Urinary bladder (tissue), 4 donors: Measurements from ENCODE around the gene PLXNA1. TPM values are rescaled to one million over a fixed set of nuclear protein-coding genes. Genes with fewer than 3 reads are reported as not detected.

Source experiments
- DNase-seq: peaks from one replicate; pipeline ENCODE4 v3.0.0-alpha.2; 2015; ENCODE audit errors: extremely low spot score
- H3K27ac ChIP-seq: one replicate; pipeline ENCODE4 v1.5.1; 2013; ENCODE audit warnings: low read depth, mild to moderate bottlenecking, moderate library complexity
- H3K36me3 ChIP-seq: one replicate; pipeline ENCODE4 v1.6.1; 2013; ENCODE audit warnings: mild to moderate bottlenecking, moderate library complexity; ENCODE audit not compliant: insufficient read depth
- H3K4me1 ChIP-seq: one replicate; pipeline ENCODE4 v1.6.1; 2013; ENCODE audit warnings: mild to moderate bottlenecking, moderate library complexity; ENCODE audit not compliant: insufficient read depth
- H3K4me3 ChIP-seq: one replicate; pipeline ENCODE4 v1.5.1; 2013; ENCODE audit warnings: low read depth, low read length
- WGBS: extraction: QIAGEN DNeasy Blood & Tissue Kit; methylation state at CpG from one replicate; pipeline ENCODE4 v1.1.7; 2013; 5-methylcytosine and 5-hydroxymethylcytosine counted together
- polyA plus RNA-seq: library from polyadenylated mRNA; stranded (reverse); fragments of 200-250 nt; gene quantifications from one replicate; pipeline ENCODE4 v1.2.3, GENCODE V29; 2013
- total RNA-seq: library from RNA; depleted of rRNA; stranded (reverse); fragments of >200 nt; gene quantifications from one replicate; pipeline ENCODE4 v1.2.3, GENCODE V29; 2014
- donor health status: healthy with polysubstance abuse.
- donor health status: healthy.

The PLXNA1 gene
- total and polyA plus RNA-seq, 2 donors = 15.9 to 25.8 TPM

GRCh38 chr3:126967386-126967785 lies 15.5 kb upstream of the PLXNA1 start:
- H3K4me1 ChIP-seq = no peaks in the 10 kb centered on the region
- no peak overlapping the region for H3K27ac ChIP-seq
- WGBS = 84% methylated on average over 10 of the region's 10 CpGs
- H3K4me3 ChIP-seq = no peak overlapping the region
- H3K36me3 ChIP-seq = no peaks in the 10 kb centered on the region
- no peak for DNase-seq

GRCh38 chr3:126968391-126969390 lies 14.2 kb upstream of the PLXNA1 start:
- no peak for DNase-seq
- WGBS = 72% methylated on average over 20 of the region's 20 CpGs
- no peak overlapping the region for H3K27ac ChIP-seq
- no peak overlapping the region for H3K4me3 ChIP-seq
- H3K4me1 ChIP-seq = no peaks in the 10 kb centered on the region
- H3K36me3 ChIP-seq = no peaks in the 10 kb centered on the region

- 52% methylated on average over 7 of the region's 7 CpGs for WGBS
- no peaks in the 10 kb centered on the region for H3K36me3 ChIP-seq
- no peak for DNase-seq
- no peak overlapping the region for H3K4me3 ChIP-seq
- H3K27ac ChIP-seq = no peak overlapping the region
- no peaks in the 10 kb centered on the region for H3K4me1 ChIP-seq
These were observed 13.3 kb upstream of the PLXNA1 start for GRCh38 chr3:126969586-126969985.

GRCh38 chr3:126970101-126970500 lies 12.8 kb upstream of the PLXNA1 start:
- 74% methylated on average over 5 of the region's 5 CpGs for WGBS
- Histone ChIP-seq H3K4me3 (no peak overlapping the region), H3K27ac (no peak overlapping the region)

GRCh38 chr3:126970921-126971320 lies 12.0 kb upstream of the PLXNA1 start:
- 88% methylated on average over 5 of the region's 5 CpGs for WGBS
- H3K36me3 ChIP-seq = no peaks in the 10 kb centered on the region
- no peak overlapping the region for H3K4me3 ChIP-seq
- H3K27ac ChIP-seq = no peak overlapping the region
- no peaks in the 10 kb centered on the region for H3K4me1 ChIP-seq
- no peak for DNase-seq

More at GRCh38 chr3:126970101-126970500, 12.8 kb upstream of the PLXNA1 start:
- Histone ChIP-seq H3K4me1 (no peaks in the 10 kb centered on the region), H3K36me3 (no peaks in the 10 kb centered on the region)
- no peak for DNase-seq

- Histone ChIP-seq H3K4me3 (no peak overlapping the region), H3K4me1 (no peaks in the 10 kb centered on the region), H3K27ac (no peak overlapping the region), H3K36me3 (no peaks in the 10 kb centered on the region)
- no peak for DNase-seq
- 40% methylated on average over 13 of the region's 13 CpGs for WGBS
These were observed 11.0 kb upstream of the PLXNA1 start for GRCh38 chr3:126971891-126972351.

GRCh38 chr3:126972866-126973265 lies 10.0 kb upstream of the PLXNA1 start:
- Histone ChIP-seq H3K36me3 (no peaks in the 10 kb centered on the region), H3K27ac (no peak overlapping the region), H3K4me1 (no peaks in the 10 kb centered on the region), H3K4me3 (no peak overlapping the region)
- DNase-seq = no peak
- 85% methylated on average over 5 of the region's 5 CpGs for WGBS

GRCh38 chr3:126973814-126974213 lies 9.1 kb upstream of the PLXNA1 start:
- Histone ChIP-seq H3K4me3 (no peak overlapping the region), H3K27ac (no peak overlapping the region), H3K36me3 (no peaks in the 10 kb centered on the region), H3K4me1 (no peaks in the 10 kb centered on the region)
- WGBS = 92% methylated on average over 1 of the region's 1 CpG
- DNase-seq = no peak

- WGBS = 76% methylated on average over 3 of the region's 3 CpGs
- Histone ChIP-seq H3K4me3 (no peak overlapping the region), H3K36me3 (no peaks in the 10 kb centered on the region), H3K4me1 (no peaks in the 10 kb centered on the region), H3K27ac (no peak overlapping the region)
- no peak for DNase-seq
These were observed 8.2 kb upstream of the PLXNA1 start for GRCh38 chr3:126974756-126975155.

- Histone ChIP-seq H3K4me1 (no peaks in the 10 kb centered on the region), H3K36me3 (no peaks in the 10 kb centered on the region), H3K4me3 (no peak overlapping the region), H3K27ac (no peak overlapping the region)
- DNase-seq = no peak
- WGBS = 94% methylated on average over 7 of the region's 7 CpGs
These were observed 6.0 kb upstream of the PLXNA1 start for GRCh38 chr3:126976906-126977305.

- Histone ChIP-seq H3K27ac (no peak overlapping the region), H3K36me3 (no peaks in the 10 kb centered on the region), H3K4me3 (no peak overlapping the region), H3K4me1 (no peaks in the 10 kb centered on the region)
- WGBS = 83% methylated on average over 6 of the region's 6 CpGs
- DNase-seq = no peak
These were observed 5.1 kb upstream of the PLXNA1 start for GRCh38 chr3:126977821-126978220.

GRCh38 chr3:126978291-126978690 lies 4.6 kb upstream of the PLXNA1 start:
- Histone ChIP-seq H3K4me1 (no peaks in the 10 kb centered on the region), H3K4me3 (no peak overlapping the region), H3K27ac (no peak overlapping the region), H3K36me3 (no peaks in the 10 kb centered on the region)
- WGBS = 93% methylated on average over 5 of the region's 5 CpGs
- DNase-seq = no peak

- WGBS = 55% methylated on average over 5 of the region's 5 CpGs
- DNase-seq = no peak
- no peak overlapping the region for H3K27ac ChIP-seq
- H3K36me3 ChIP-seq = no peaks in the 10 kb centered on the region
- no peak overlapping the region for H3K4me3 ChIP-seq
- no peaks in the 10 kb centered on the region for H3K4me1 ChIP-seq
These were observed 3.8 kb upstream of the PLXNA1 start for GRCh38 chr3:126979046-126979628.

- no peak for DNase-seq
- Histone ChIP-seq H3K4me3 (no peak overlapping the region), H3K4me1 (no peaks in the 10 kb centered on the region), H3K27ac (no peak overlapping the region), H3K36me3 (no peaks in the 10 kb centered on the region)
- 90% methylated on average over 15 of the region's 15 CpGs for WGBS
These were observed 2.6 kb upstream of the PLXNA1 start for GRCh38 chr3:126980266-126980811.
